Right ventricle myocardium superior (tissue), 1 donor: ENCODE data around the gene ZNF777. TPM values are rescaled to one million over a fixed set of nuclear protein-coding genes. Genes with fewer than 3 reads are reported as not detected.

Experiments used
- ATAC-seq: fragments of 200-7000 bp; cut with Tn5 transposase; one replicate; pipeline ENCODE4 v1.9.1; 2020; ENCODE audit warnings: mild to moderate bottlenecking; ENCODE audit not compliant: poor library complexity
- DNase-seq: peaks from one replicate; pipeline ENCODE4 v3.0.0-alpha.2; 2020
- intact Hi-C: fragments of 100-400 bp; cut with DNase I; formaldehyde crosslinking; loops from one replicate; pipeline ENCODE4 v1.11.2; 2022
- total RNA-seq: library from RNA; stranded (reverse); fragmentation: NEBNext Ultra II Directional; extraction: Animal tissue kit (Norgen Biotek cat#: 25700); gene quantifications from one replicate; pipeline ENCODE4 v1.2.1, GENCODE V29; 2021
- donor health status: DM: no; HTN: yes; CAD: no; lungs with severe emphysema.

ZNF777 gene
- total RNA-seq, 1 donor from 2014 or later = 6.6 TPM

- intact Hi-C loops = no loop called here
- ATAC-seq (no peak), DNase-seq (no peak)
These were observed 75.5 kb downstream of the ZNF777 start for GRCh38 chr7:149385195-149385950.

Other genes starting within 250 kb of the ZNF777 start
- 5.5 TPM for gene ZNF212, start 221.4 kb downstream of the ZNF777 start, total RNA-seq
- 4.0 TPM for gene ZNF783, start 198.9 kb downstream of the ZNF777 start, total RNA-seq
- 6.7 TPM for gene ZNF746, start 36.7 kb upstream of the ZNF777 start, total RNA-seq